HG03280 (cell line): Measurements from ENCODE around the gene CAB39.

ENCODE experiments used
- ATAC-seq: cut with Tn5 transposase; IDR thresholded peaks from one replicate; pipeline ENCODE4 v1.9.1; 2021; ENCODE audit warnings: mild to moderate bottlenecking, moderate library complexity; ENCODE audit not compliant: unreplicated experiment

Gene CAB39

GRCh38 chr2:230748087-230748486 is 35.4 kb downstream of the CAB39 start:
- ATAC-seq: no peak

DNA sequence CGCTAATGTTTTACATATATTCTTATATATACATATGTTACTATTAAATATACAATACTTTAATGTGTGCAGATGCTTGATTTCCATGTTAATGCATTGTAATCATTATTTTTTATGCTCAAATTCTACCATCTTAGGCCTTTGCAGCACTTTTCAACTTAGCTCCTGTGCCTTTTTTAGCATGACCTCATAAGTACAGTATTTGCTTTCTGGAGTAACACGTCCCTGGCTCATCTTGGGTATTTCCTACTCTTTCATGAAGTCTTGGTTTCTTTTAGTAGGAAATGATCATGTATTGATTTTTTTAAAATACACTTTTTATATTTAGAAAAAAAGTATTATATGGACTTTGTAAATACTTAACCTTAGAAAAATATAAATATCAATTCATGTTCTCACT is 36.5 kb downstream of the CAB39 start:
- no peak for ATAC-seq

DNA sequence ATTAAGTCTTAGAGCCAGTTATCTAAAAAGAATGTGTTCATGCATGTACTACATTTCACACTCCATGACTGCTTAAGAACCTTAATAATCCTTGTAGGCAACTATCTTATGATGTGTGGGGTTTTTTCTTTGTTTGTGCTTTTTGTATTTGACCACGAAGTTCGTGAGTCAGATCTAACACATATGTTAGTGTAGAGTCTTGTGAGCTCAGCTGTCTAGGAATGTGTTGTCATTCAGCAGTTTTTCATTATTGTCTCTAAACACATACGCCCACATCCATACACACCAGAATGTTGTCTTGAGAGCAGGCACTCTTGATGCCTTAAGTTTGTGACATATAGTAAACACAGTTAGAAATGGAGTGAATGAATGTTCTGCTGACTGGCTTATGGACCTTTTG is 38.4 kb downstream of the CAB39 start:
- peak; percentile 61 for ATAC-seq

- no peak for ATAC-seq
These were observed 41.6 kb downstream of the CAB39 start for GRCh38 chr2:230754200-230754599.

DNA sequence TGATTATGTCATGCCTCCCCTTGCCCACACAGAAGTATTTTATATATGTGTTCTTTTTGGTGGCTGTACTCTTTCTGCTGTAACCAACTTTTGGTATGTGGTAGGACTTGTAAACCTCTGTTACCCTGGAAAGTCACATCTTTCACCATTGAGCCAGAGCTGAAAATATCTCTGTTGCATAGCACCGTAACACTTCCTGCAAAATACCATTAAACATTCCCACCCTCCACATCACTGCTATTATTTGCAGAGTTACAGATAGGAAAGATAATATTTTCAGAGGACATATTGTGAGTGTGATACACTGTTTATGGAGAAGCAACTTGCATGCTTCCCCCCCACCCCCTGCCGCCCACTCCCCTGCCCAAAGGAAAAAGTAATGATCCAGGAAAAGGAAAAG is 44.8 kb downstream of the CAB39 start:
- no peak for ATAC-seq

DNA sequence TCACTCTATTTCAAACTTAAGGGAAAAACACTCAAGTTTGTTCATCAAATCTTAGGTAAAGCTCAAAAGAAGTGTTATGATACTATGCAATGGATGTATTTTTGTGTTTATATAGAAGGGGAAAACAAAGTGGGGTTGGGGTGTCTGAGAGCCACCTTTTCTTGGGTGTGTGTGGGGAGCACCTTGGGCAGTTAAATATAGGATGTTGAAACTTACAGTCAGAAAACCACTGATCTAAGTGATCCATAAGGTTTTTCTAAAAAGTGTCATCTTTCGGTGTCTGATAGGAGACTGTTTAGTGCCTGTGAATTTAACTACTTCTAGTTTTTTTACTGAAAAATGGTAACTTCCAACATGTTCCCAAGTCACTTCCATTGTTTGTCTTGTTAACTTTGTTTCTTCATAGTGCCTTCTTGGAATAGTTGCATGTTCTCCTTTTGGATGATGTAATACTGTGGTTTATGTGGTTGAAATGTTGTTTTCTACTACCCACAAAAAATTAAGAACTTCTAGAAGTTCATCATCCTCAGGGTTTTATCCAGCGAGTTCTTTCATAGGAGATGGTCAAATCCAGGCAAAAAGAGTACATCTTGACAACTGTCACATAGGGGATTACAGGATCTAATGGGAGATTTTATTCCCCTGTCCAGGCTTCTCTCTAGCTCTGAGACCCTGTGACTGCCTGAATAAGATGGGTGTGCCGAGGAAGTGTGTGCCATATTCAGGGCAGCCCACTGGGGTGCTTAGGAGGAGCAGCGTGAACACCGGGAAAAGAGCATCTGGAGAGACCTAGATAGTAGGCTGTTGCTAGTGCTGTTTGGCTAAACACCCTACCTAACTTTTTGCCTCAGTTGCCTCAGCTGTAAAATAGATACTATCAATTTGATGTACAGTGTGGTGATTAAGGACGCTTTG is 46.2 kb downstream of the CAB39 start:
- no peak for ATAC-seq

DNA sequence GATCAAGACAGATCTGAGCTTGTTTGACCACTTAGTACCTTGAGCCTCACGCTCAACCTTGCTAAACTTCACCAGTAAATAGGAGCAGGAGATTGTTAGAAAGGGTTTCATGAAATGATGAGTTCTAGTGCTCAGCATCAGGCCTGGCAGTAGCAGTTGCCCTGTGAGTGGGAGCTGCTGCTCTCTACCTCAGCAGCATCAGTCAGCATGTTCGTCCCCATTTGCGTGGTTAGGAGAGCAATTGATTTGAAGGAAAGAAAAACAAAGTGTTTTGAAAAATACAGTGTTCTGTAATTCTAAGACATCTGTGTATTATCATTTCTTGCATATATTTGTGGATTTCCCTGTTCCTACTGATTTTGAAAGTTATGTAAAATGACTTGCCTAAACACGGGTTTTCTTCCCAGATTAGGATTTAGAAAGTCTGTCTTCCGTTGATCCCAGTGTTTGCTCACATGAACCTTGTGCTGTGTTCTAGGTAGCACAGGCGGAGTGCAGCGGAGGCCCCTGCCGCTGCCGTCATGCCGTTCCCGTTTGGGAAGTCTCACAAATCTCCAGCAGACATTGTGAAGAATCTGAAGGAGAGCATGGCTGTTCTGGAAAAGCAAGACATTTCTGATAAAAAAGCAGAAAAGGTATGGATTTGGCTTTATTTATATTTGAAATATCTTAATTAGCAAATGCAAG is 47.0 kb downstream of the CAB39 start:
- ATAC-seq: no peak

DNA sequence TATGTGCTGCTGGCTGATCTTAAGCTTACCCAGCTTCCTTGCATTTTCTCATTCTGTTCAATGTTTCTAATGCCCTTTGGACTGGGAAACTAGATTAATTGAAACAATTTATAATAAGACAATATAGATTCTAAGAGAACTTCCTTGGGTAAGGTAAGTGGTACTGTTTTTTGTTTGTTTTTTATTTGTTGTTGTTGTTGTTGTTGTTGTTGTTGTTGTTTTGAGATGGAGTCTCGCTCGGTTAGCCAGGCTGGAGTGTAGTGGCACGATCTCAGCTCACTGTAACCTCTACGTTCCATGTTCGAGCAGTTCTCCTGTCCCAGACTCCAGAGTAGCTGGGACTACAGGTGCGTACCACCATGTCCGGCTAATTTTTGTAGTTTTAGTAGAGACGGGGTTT is 49.1 kb downstream of the CAB39 start:
- no peak for ATAC-seq

DNA sequence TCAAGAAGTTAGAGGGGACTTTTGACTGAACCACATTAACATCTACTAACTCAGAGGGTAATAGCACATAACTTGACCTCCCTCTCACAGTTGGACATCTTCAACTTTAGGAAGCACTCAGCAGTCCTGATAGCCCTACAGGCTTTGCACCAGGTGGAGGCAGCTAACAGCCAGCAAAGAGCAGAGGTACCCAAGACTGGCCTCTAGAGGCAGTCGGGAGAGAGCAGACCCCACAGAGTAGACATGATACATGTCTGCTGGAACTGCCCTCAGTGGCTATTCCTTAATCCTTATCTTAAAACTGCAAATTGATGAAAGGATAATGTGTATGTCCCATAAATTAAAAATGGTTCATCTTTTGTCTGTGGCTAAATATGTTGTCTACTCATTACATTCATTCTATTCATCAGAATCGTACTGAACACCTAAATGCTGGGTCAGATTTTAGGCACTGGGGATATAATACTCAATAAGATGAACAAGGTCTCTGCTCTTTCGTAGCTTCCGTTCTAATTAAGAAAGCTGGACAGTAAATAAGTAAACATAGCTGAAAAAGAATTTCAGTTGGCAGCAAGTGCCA is 49.8 kb downstream of the CAB39 start:
- ATAC-seq: peak; percentile 77

GRCh38 chr2:230764346-230764745 is 51.7 kb downstream of the CAB39 start:
- no peak for ATAC-seq

GRCh38 chr2:230765611-230766300 is 53.1 kb downstream of the CAB39 start:
- no peak for ATAC-seq

- ATAC-seq: no peak
These were observed 55.3 kb downstream of the CAB39 start for GRCh38 chr2:230767862-230768388.

- ATAC-seq: no peak
These were observed 58.2 kb downstream of the CAB39 start for GRCh38 chr2:230770804-230771203.

GRCh38 chr2:230772156-230772555 is 59.5 kb downstream of the CAB39 start:
- ATAC-seq: no peak

DNA sequence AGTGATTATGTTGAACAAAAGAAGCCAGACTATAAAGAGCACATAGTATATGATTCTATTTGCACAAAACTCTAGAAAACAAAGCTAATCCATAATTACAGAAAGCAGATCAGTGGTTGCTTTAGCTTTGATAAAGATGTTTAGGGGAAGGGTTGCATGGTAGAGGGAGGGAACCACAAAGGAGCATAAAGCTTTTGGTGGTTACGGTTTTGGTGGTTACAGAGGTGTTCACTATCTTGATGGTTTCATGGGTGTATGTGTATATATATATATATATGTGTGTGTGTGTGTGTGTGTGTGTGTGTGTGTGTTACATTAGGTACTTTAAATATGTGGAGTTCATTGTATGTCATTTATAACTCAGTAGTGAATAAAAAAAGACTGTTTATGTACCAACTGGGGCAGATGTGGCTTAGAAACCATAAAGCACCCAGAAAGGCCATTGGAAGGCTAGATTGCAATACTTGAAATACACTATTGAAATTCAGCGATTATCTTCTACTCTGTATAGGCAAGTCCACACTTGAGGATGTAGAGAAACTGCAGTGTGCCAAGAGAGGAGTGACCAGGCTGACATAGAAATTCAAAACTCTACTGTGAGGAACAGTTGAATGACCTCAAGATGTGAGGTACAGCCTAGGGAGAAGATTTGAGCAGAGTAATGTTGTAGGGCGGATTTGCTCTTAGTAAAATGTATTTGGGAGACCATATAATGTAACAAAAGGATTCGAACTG is 60.6 kb downstream of the CAB39 start:
- no peak for ATAC-seq

GRCh38 chr2:230774348-230774951 is 61.8 kb downstream of the CAB39 start:
- ATAC-seq: no peak

- no peak for ATAC-seq
These were observed 63.1 kb downstream of the CAB39 start for GRCh38 chr2:230775737-230776136.

DNA sequence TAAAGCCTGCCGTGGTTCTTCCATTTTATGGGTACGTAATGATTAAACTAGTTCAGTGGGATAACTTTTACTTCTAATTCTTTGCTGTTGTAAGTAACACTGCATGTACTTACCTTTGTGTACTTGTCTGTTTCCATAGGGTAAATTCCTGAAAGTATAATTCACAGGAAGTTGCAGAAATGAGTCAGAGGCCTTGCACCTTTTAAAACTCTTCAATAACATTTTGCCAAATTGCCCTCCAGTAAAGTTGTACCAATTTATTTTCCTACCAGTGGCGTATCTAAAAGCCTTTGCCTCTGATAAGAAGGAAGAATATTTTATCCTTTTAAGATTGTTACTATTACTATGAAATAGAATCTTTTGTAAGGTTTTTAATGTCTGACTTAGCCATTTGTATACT is 65.1 kb downstream of the CAB39 start:
- no peak for ATAC-seq

DNA sequence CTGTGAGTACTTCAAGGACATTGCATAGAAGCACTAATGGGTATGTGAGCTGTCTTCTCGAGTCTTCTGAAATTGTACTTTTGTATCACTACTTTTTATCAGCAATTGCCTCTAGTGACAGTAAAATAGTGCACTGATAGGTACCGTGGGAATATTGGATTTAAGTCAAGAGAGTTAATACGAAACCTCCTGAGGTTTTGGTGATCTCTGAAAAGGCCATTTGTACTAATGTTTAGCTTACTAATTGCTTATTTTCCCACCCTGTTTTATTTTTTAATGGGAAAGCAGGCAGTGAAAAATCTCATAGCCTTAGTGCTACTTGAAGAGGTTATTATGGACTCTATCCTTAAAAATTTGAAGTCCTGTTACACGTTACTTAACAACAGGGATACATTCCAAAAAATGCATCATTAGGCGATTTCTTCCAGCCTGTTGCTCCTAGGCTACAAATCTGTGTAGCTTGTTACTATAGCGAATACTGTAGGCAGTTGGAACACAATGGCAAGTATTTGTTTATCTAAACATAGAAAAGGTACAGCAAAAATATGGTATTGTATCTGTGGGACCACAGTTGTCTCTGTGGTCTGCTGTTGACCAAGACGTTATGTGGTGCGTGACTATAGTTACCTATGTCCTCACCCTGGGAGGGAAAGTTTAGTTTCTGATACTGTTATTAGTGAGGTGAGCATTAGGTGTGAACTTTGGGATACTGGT is 65.9 kb downstream of the CAB39 start:
- peak; percentile 57 for ATAC-seq
